Mammary epithelial cell (primary cell): ENCODE results near the gene RAB27A.

ENCODE experiments used
- EZH2 ChIP-seq: IDR thresholded peaks from 2 replicates; pipeline ENCODE4 v1.6.1; 2012; ENCODE audit warnings: low read length, inconsistent platforms, borderline replicate concordance
- TF ChIP-seq, protein P1 (sequence below), 2 donors: IDR thresholded peaks in 1 of 2; conservative IDR thresholded peaks in 1 of 2; 2 replicates each; pipeline ENCODE4 v1.5.1; 2011 to 2012; ENCODE audit warnings: inconsistent platforms in 2 of 2, low read length in 2 of 2, mild to moderate bottlenecking in 2 of 2, control low read depth in 1 of 2, low read depth in 1 of 2; ENCODE audit not compliant: insufficient read depth in 1 of 2; ENCODE audit errors: extremely low read depth in 1 of 2

DNA sequence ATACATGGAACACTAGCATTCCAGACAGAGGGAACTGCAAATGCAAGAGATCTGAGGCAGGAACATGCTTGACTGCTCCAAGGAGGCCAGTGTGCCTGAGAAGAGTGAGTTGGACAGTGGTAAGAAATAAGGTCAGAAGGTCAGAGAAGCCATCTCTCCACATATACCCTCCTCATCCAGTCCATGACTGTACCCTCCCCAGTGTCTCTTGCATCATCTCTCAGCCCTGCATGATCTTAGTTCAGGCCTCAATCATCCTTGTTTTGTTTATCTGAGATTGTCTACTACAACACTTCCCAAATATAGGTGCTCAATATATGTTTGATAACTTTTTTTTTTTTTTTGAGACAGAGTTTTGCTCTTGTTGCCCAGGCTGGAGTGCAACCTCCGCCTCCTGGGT lies 87.4 kb downstream of the RAB27A start:
- TF ChIP-seq, protein P1, sequence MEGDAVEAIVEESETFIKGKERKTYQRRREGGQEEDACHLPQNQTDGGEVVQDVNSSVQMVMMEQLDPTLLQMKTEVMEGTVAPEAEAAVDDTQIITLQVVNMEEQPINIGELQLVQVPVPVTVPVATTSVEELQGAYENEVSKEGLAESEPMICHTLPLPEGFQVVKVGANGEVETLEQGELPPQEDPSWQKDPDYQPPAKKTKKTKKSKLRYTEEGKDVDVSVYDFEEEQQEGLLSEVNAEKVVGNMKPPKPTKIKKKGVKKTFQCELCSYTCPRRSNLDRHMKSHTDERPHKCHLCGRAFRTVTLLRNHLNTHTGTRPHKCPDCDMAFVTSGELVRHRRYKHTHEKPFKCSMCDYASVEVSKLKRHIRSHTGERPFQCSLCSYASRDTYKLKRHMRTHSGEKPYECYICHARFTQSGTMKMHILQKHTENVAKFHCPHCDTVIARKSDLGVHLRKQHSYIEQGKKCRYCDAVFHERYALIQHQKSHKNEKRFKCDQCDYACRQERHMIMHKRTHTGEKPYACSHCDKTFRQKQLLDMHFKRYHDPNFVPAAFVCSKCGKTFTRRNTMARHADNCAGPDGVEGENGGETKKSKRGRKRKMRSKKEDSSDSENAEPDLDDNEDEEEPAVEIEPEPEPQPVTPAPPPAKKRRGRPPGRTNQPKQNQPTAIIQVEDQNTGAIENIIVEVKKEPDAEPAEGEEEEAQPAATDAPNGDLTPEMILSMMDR (conservative IDR thresholded peaks at IDR 0.05 in 1 of 2, IDR thresholded peaks at IDR 0.05 in 1 of 2; ENCODE audit: extremely low read depth in 1 of 2, insufficient read depth in 1 of 2, low read depth in 1 of 2, low read length in 2 of 2): no peak
- TF ChIP-seq EZH2: no peak
